Right atrium auricular region (tissue), 2 donors: ENCODE measurements around the gene SLC41A1. TPM values are rescaled to one million over a fixed set of nuclear protein-coding genes. Genes with fewer than 3 reads are reported as not detected.

Source experiments
- DNase-seq: peaks from one replicate; pipeline ENCODE4 v3.0.0-alpha.2; 2019; ENCODE audit warnings: low spot score
- H3K27ac ChIP-seq, 2 donors: fragments of 200-600 bp; sonication (generic); 1 replicate in 1 of 2; 2 replicates in 1 of 2; pipeline ENCODE4 v1.5.1; 2016 to 2019
- H3K27me3 ChIP-seq, 2 donors: fragments of 200-600 bp; sonication (generic); one replicate each; pipeline versions ENCODE4 v1.5.1 to v1.6.0; 2017 to 2019
- H3K36me3 ChIP-seq: fragments of 200-600 bp; sonication (generic); one replicate; pipeline ENCODE4 v1.5.1; 2016
- H3K4me1 ChIP-seq, 2 donors: fragments of 200-600 bp; sonication (generic); one replicate each; pipeline versions ENCODE4 v1.5.1 to v1.6.0; 2017 to 2019
- H3K4me3 ChIP-seq, 2 donors: fragments of 200-600 bp; sonication (generic); 1 replicate in 1 of 2; 2 replicates in 1 of 2; pipeline ENCODE4 v1.5.1; 2017 to 2019; ENCODE audit warnings: mild to moderate bottlenecking in 1 of 2, moderate library complexity in 1 of 2
- H3K9me3 ChIP-seq, 2 donors: fragments of 200-600 bp; sonication (generic); one replicate each; pipeline ENCODE4 v1.5.1; 2019
- CTCF ChIP-seq, 2 donors: fragments of 200-600 bp; sonication (generic); IDR thresholded peaks; one replicate each; pipeline ENCODE4 v1.5.1; 2019; ENCODE audit warnings: antibody characterized with exemption in 2 of 2
- total RNA-seq, 2 donors: library from RNA; depleted of rRNA; stranded (reverse); fragments of >200 nt; gene quantifications; one replicate each; pipeline ENCODE4 v1.1.0, GENCODE V29; 2016

Gene SLC41A1
- total RNA-seq, 2 donors from 2014 or later, result 204 to 255 TPM

DNA sequence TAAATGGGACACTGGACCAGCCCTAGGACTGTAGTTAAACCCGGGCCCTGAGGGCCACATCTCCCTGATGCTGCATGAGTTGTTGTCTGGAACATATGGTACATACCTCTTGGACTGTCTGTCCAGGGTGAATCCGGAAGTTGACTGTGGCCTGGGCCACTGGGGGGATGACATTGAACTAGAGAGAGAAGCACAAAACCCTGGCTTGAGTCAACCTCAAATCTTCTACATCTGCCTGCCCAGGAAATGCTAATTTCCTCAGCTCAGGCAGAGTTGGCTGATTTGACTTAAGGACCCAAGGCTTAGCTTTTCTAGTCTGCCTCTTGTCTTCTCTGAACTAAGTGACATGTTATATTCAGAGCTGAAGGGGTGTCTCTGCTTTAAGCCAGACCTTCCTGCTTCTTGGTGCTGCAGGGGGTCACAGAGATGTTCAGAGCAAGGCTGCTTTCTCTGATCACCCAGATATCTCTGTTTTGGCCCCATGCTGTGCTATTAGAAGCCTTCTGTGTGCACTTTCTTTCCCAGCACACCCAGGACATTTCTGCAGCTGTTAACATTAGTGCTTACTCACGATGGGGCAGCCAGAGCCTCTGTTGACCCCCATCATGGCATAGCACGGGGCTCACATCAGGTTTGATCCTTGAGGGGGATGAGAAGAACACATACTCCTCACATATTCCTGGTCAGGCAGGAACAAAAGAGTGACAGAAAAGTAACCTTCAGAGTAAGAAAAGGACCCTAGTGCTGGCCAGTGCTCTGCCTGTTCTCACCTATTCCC lies 27.3 kb upstream of the SLC41A1 start:
- H3K27ac ChIP-seq, result no peak overlapping the region
- H3K27me3 ChIP-seq, result no peaks in the 10 kb centered on the region
- peaks cover 2 to 11% of the 10 kb centered on the region in 2 donors for H3K4me1 ChIP-seq
- no peak for DNase-seq
- TF ChIP-seq CTCF (IDR thresholded peaks at IDR 0.05), result no peak
- H3K36me3 ChIP-seq, result no peaks in the 10 kb centered on the region
- H3K4me3 ChIP-seq, result no peak overlapping the region
- no peaks in the 10 kb centered on the region for H3K9me3 ChIP-seq

DNA sequence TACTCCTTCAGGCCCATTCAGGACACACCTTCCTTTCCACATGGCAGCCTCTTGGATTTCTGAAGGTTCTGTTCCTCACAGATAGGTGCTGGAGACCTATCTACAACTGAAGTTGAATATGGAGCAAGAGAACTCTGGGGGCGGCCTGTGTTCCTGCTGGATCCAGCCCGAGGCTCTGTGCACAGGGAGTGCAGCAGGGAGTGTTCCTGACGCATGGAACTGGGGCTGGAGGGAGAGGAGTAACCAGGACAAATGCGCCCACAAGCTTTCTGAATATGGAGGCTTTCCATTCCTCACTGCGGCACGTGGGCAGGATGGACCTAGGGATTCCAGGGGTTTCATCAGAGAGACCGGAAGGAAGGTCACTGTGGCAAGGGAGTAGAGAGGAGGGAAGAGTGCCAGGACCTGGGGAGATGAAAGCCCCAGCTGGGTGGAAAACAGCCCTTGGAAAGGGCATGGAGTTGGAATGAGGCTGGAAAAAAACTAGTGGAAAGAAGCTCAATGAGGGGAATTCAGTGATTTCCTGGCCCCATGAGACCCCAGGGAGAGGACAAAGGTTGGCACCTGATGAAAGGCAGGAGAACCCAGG lies 24.5 kb upstream of the SLC41A1 start:
- no peaks in the 10 kb centered on the region for H3K36me3 ChIP-seq
- TF ChIP-seq CTCF (IDR thresholded peaks at IDR 0.05), result no peak
- no peak overlapping the region for H3K27ac ChIP-seq
- H3K27me3 ChIP-seq, result no peaks in the 10 kb centered on the region
- H3K4me1 ChIP-seq, result peaks cover 2 to 8% of the 10 kb centered on the region in 2 donors
- no peak for DNase-seq
- no peak overlapping the region for H3K4me3 ChIP-seq
- no peaks in the 10 kb centered on the region for H3K9me3 ChIP-seq

GRCh38 chr1:205834751-205835150 lies 21.8 kb upstream of the SLC41A1 start:
- no peak overlapping the region for H3K27ac ChIP-seq
- no peak for DNase-seq
- H3K36me3 ChIP-seq, result no peaks in the 10 kb centered on the region
- H3K27me3 ChIP-seq, result no peaks in the 10 kb centered on the region
- no peaks in the 10 kb centered on the region for H3K9me3 ChIP-seq
- H3K4me3 ChIP-seq, result no peak overlapping the region
- no peaks in the 10 kb centered on the region for H3K4me1 ChIP-seq
- no peak for TF ChIP-seq CTCF (IDR thresholded peaks at IDR 0.05)

DNA sequence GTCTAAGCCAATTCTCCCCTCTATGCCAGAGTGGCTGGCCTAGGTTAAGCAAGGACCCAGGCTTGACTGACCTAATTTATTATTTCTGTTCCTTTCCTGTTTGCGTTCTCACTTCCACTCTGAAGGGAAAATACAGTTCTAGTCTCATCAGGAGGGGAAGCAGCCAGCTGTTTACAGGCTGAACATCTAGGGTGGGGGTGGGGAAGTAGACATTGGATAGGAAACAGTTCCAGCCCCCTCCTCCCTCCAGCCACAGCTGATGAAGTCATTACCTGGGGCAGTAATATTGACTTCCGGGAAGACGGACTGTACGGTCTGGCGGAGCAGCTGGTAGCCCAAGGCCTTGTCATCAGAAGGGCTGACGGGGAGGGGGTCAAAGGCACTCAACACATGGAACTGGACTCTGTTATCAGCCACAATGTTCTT lies 19.3 kb upstream of the SLC41A1 start:
- no peaks in the 10 kb centered on the region for H3K9me3 ChIP-seq
- H3K27ac ChIP-seq, result no peak overlapping the region
- peaks cover 0 to 2% of the 10 kb centered on the region in 2 donors for H3K4me1 ChIP-seq
- TF ChIP-seq CTCF (IDR thresholded peaks at IDR 0.05), result no peak
- H3K4me3 ChIP-seq, result no peak overlapping the region
- no peaks in the 10 kb centered on the region for H3K27me3 ChIP-seq
- H3K36me3 ChIP-seq, result no peaks in the 10 kb centered on the region
- no peak for DNase-seq

DNA sequence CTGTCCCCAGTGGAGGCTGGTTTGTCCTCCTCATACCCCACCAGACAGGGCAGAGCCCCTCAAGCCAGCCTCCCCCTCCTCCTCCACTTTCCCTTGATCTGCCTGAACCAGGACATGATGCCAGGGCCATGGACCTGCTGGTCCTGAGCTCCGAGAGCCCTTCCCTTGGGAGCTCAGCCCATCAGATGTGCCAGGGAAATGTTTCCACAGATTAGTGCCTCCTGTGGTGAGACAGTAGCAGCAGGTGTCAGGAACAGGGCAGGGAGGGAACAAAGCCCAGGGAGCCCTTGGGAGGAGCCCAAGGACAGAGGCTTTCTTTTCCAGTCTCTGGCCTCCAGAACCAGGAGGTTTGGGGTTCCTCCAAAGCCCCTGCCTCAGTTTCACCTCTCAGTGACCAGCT lies 14.6 kb upstream of the SLC41A1 start:
- no peak for TF ChIP-seq CTCF (IDR thresholded peaks at IDR 0.05)
- H3K9me3 ChIP-seq, result no peaks in the 10 kb centered on the region
- no peaks in the 10 kb centered on the region for H3K27me3 ChIP-seq
- no peak overlapping the region for H3K4me3 ChIP-seq
- H3K27ac ChIP-seq, result peak overlapping the region; percentile 43 to 78
- peaks cover 0 to 19% of the 10 kb centered on the region in 2 donors for H3K4me1 ChIP-seq
- DNase-seq, result no peak
- no peaks in the 10 kb centered on the region for H3K36me3 ChIP-seq
